Measurements from ENCODE around the gene SP110.

- TF ChIP-seq CREB1 (IDR thresholded peaks at IDR 0.05; ENCODE audit: low read depth) (no peak), EP300 (IDR thresholded peaks at IDR 0.05; ENCODE audit: borderline replicate concordance) (no peak), REST (IDR thresholded peaks at IDR 0.05; ENCODE audit: low read depth) (no peak), TAF1 (IDR thresholded peaks at IDR 0.05; ENCODE audit: low read depth) (no peak), RAD21 (IDR thresholded peaks at IDR 0.05; ENCODE audit: low read depth) (no peak), FOXM1 (IDR thresholded peaks at IDR 0.05; ENCODE audit: borderline replicate concordance, low read depth) (no peak), CEBPB (IDR thresholded peaks at IDR 0.05) (no peak), NFIC (IDR thresholded peaks at IDR 0.05) (no peak), MAX (IDR thresholded peaks at IDR 0.05) (no peak), TCF12 (IDR thresholded peaks at IDR 0.05; ENCODE audit: low read depth) (no peak)
Measured at GRCh38 chr2:230137902-230138539, 81.8 kb downstream of the SP110 start.

Data from Ishikawa (cell line).